Lower leg skin (tissue), 4 donors: ENCODE results near the gene SLC25A23. TPM values are rescaled to one million over a fixed set of nuclear protein-coding genes. Genes with fewer than 3 reads are reported as not detected.

Experiments
- DNase-seq, 2 donors: peaks; one replicate each; pipeline ENCODE4 v3.0.0-alpha.2; 2019; ENCODE audit warnings: low spot score in 2 of 2
- H3K4me3 ChIP-seq: fragments of 200-600 bp; sonication (generic); 2 replicates; pipeline ENCODE4 v1.5.1; 2017; ENCODE audit warnings: mild to moderate bottlenecking, low read depth; ENCODE audit not compliant: poor library complexity, severe bottlenecking
- CTCF ChIP-seq, 3 donors: fragments of 450-650 bp; IDR thresholded peaks; one replicate each; pipeline ENCODE4 v1.5.1; 2016; ENCODE audit warnings: antibody characterized with exemption in 3 of 3, mild to moderate bottlenecking in 3 of 3, moderate library complexity in 2 of 3
- POLR2A ChIP-seq, 2 donors: fragments of 450-650 bp; IDR thresholded peaks; one replicate each; pipeline ENCODE4 v1.6.1; 2016 to 2017; ENCODE audit warnings: antibody characterized with exemption in 2 of 2, mild to moderate bottlenecking in 1 of 2, moderate library complexity in 1 of 2
- WGBS, 2 donors: methylation state at CpG; one replicate each; pipeline ENCODE4 v1.1.5; 2018; 5-methylcytosine and 5-hydroxymethylcytosine counted together
- intact Hi-C: fragments of 100-400 bp; cut with DNase I; formaldehyde crosslinking; loops from one replicate; pipeline ENCODE4 v1.15.0; 2023; ENCODE audit warnings: low total_unique reads
- total RNA-seq, 4 donors: library from RNA; depleted of rRNA; stranded (reverse); fragments of >200 nt; gene quantifications; one replicate each; pipeline ENCODE4 v1.1.0, GENCODE V29; 2016

SLC25A23 gene
- total RNA-seq, 4 donors from 2014 or later = 60.9 to 102 (median 76.0) TPM

DNA sequence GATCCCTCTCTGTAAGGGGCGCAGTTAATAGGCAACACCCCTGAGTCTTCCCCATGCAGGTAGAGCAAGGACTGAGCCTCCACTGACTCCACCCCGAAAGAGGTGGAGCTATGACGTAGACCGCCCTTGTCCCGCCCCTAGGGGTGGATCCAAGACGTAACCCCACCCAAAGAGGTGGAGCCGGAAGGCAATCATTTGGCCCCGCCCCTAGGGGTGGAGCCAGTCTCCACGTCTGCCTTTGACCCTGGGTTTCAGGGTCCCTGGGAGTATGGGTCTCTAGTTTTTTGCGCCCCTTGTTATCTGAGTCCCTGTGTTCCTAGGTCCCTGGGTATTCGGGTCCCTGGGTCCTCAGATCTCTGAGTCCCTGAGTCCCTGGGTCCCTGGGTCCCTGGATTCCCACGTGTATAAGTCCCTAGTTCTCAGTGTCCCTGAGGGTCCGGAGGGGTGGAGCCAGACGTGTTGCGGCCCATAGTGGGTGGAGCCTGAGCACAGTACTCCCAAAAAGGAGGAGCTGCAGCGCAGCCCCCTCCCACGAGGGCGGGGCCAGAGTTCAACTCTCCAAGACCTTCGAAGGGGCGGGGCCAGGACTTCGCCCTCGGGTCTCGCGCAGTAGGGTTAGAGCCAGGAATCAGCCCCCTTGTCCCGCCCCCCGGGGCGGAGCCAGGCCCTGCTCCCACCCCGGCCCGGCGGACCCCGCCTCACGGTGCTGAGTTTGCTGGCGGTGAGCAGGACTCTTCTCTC is 16.7 kb upstream of the SLC25A23 start:
- TF ChIP-seq CTCF (IDR thresholded peaks at IDR 0.05) (no peak), POLR2A (IDR thresholded peaks at IDR 0.05) (no peak)
- intact Hi-C loops = no loop called here
- H3K4me3 ChIP-seq = no peak overlapping the region
- peak; percentile 47 to 90 for DNase-seq
- 9 to 16% methylated on average over 12 to 29 of the region's 33 CpGs for whole genome bisulfite sequencing, 2 donors

DNA sequence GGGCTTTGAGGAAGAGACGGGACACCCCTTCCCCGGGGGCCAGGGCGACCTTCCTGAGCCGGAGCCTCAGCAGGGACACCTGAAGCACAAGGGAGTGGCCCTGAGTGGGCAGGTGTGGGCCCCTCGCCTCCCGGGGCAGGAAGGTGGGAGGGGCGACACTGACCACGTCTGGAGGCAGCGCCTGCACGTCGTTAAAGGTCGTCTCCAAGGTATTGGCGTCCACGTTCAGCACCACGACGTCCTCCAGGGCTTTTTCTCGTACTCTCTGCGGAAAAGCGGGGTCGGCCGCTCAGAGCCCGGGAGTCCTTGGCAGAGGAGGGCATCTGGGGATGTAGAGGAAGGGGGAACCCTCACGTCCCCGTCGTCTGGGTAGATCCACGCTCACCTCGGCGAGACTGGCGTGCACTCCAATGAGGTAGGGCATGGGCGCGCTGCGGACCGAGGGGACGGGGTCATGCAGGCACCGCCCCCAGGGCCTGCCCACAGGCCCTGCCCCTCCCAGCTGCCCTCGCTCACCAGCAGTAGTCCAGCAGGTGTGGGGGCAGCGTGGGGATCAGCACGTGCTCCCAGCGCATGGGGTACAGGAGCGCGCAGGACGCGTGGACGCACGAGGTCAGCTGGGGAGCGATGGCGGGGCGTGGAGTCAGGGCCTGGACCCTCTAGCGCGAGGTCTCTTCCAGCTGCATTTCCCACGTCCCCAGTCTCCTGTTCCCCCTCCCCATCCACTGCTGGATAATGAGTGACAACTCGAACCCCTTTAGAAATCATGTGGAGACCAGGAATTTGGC is 15.9 kb upstream of the SLC25A23 start:
- WGBS, 2 donors = 15 to 16% methylated on average over 17 to 18 of the region's 52 CpGs
- TF ChIP-seq CTCF (IDR thresholded peaks at IDR 0.05) = no peak
- no peak for TF ChIP-seq POLR2A (IDR thresholded peaks at IDR 0.05)
- DNase-seq = no peak
- H3K4me3 ChIP-seq = no peak overlapping the region
- intact Hi-C loops = no loop called here

DNA sequence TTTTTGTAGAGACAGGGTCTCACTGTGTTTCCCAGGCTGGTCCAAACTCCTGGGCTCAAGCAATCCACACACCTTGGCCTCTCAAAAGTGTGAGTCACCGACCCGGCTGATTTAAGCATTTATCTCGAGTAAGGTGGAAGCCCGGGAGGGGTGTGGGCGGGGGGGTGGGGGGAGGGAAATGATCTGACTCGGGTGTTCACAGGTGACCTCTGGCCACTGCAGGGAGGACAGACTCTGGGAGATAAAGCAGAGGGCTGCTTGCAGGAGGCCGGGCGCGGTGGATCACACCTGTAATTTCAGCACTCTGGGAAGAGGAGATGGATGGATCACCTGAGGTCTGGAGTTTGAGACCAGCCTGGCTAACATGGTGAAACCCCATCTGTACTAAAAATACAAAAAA is 14.1 kb upstream of the SLC25A23 start:
- no peak for DNase-seq
- H3K4me3 ChIP-seq = no peak overlapping the region
- intact Hi-C loops = no loop called here
- WGBS, 2 donors = 71% methylated on average over 9 of the region's 9 CpGs
- TF ChIP-seq CTCF (IDR thresholded peaks at IDR 0.05) (no peak), POLR2A (IDR thresholded peaks at IDR 0.05) (no peak)

GRCh38 chr19:6472713-6473112 is 13.1 kb upstream of the SLC25A23 start:
- H3K4me3 ChIP-seq = no peak overlapping the region
- no peak for DNase-seq
- WGBS, 2 donors = 70 to 72% methylated on average over 4 of the region's 4 CpGs
- TF ChIP-seq CTCF (IDR thresholded peaks at IDR 0.05) (no peak), POLR2A (IDR thresholded peaks at IDR 0.05) (no peak)
- intact Hi-C loops = no loop called here

DNA sequence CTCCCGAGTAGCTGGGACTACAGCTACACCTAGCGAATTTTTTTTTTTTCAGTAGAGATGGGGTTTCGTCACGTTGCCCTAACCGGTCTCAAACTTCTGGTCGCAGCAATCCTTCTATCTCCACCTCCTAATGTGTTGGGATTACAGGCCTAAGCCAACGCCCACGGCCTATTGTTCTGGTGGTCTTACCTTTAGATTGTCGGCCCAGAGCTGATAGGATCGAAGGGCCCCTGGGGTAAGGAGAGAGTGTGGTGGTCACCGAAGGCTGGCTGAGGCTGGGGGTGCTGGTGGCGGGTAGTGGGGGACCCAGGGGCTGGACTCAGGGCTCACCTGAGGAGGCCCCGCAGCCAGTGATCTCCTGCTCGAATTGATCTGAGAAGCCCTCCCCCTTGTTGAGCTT is 11.5 kb upstream of the SLC25A23 start:
- intact Hi-C loops = no loop called here
- DNase-seq = no peak
- H3K4me3 ChIP-seq = no peak overlapping the region
- WGBS, 2 donors = 84 to 91% methylated on average over 14 of the region's 14 CpGs
- TF ChIP-seq POLR2A (IDR thresholded peaks at IDR 0.05) (no peak), CTCF (IDR thresholded peaks at IDR 0.05) (no peak)
